CD4-positive, alpha-beta memory T cell (primary cell): ENCODE results near the gene ARR3. TPM values are rescaled to one million over a fixed set of nuclear protein-coding genes. Genes with fewer than 3 reads are reported as not detected.
"Not testable (repeated sequence)": the region's sequence is repeated elsewhere in the genome, so short reads cannot be mapped to it uniquely, and the experiment has no call there.

Experiments
- CTCF ChIA-PET: fragments of 350-600 bp; sonication (Branson Sonifier 250); formaldehyde crosslinking; loops from one replicate; lab custom pipeline; 2021; ENCODE audit warnings: inconsistent platforms; ENCODE audit not compliant: partially characterized antibody; lab: Charles Lee
- POLR2A ChIA-PET: fragments of 350-600 bp; sonication (Branson Sonifier 250); formaldehyde crosslinking; loops from one replicate; lab custom pipeline; 2021; ENCODE audit not compliant: partially characterized antibody; lab: Charles Lee
- DNase-seq, 5 donors: peaks; one replicate each; pipeline versions ENCODE4 v3.0.0 to v3.0.0-alpha.2; 2020 to 2022; ENCODE audit warnings: mixed read lengths in 1 of 5
- H3K27ac ChIP-seq: one replicate; pipeline ENCODE4 v1.7.0; 2013; ENCODE audit warnings: low read depth, low read length
- H3K27me3 ChIP-seq: 2 replicates; pipeline ENCODE4 v1.7.0; 2013; ENCODE audit warnings: mild to moderate bottlenecking, low read length, moderate library complexity; ENCODE audit not compliant: insufficient read depth
- H3K36me3 ChIP-seq: 2 replicates; pipeline ENCODE4 v1.7.0; 2013; ENCODE audit warnings: mild to moderate bottlenecking, low read length, moderate library complexity; ENCODE audit not compliant: insufficient read depth
- H3K4me1 ChIP-seq: 2 replicates; pipeline ENCODE4 v1.7.0; 2013; ENCODE audit warnings: mild to moderate bottlenecking, low read length, moderate library complexity; ENCODE audit not compliant: insufficient read depth
- H3K4me3 ChIP-seq, 2 donors: one replicate each; pipeline ENCODE4 v1.7.0; 2013; ENCODE audit warnings: low read length in 2 of 2, mild to moderate bottlenecking in 1 of 2
- H3K9me3 ChIP-seq, 2 donors: one replicate each; pipeline ENCODE4 v1.7.0; 2013; ENCODE audit warnings: low read length in 2 of 2, control low read depth in 1 of 2; ENCODE audit not compliant: control insufficient read depth in 1 of 2
- H3K27ac Mint-ChIP-seq, 7 donors: one replicate each; pipeline ENCODE4 v1.8.0; 2020 to 2021; ENCODE audit warnings: mixed read lengths in 7 of 7, mild to moderate bottlenecking in 6 of 7, inconsistent platforms in 3 of 7, moderate library complexity in 3 of 7
- H3K27me3 Mint-ChIP-seq, 2 donors: one replicate each; pipeline ENCODE4 v1.8.0; 2020 to 2021; ENCODE audit warnings: mixed read lengths in 2 of 2
- H3K36me3 Mint-ChIP-seq, 2 donors: one replicate each; pipeline ENCODE4 v1.8.0; 2020 to 2021; ENCODE audit warnings: mixed read lengths in 2 of 2, inconsistent platforms in 1 of 2, mild to moderate bottlenecking in 1 of 2
- H3K4me1 Mint-ChIP-seq, 4 donors: one replicate each; pipeline ENCODE4 v1.8.0; 2020 to 2021; ENCODE audit warnings: mixed read lengths in 4 of 4, mild to moderate bottlenecking in 1 of 4
- H3K4me3 Mint-ChIP-seq, 8 donors: one replicate each; pipeline ENCODE4 v1.8.0; 2020 to 2021; ENCODE audit warnings: mixed read lengths in 8 of 8, mild to moderate bottlenecking in 7 of 8, moderate library complexity in 6 of 8, inconsistent platforms in 3 of 8
- H3K9me3 Mint-ChIP-seq, 8 donors: one replicate each; pipeline ENCODE4 v1.8.0; 2020 to 2021; ENCODE audit warnings: mixed read lengths in 8 of 8, mild to moderate bottlenecking in 5 of 8, inconsistent platforms in 3 of 8, moderate library complexity in 1 of 8
- intact Hi-C: fragments of 100-400 bp; cut with micrococcal nuclease; formaldehyde crosslinking; loops from one replicate; pipeline ENCODE4 v1.15.1; 2023
- polyA plus RNA-seq, 2 donors: library from polyadenylated mRNA; unstranded; fragments of 300-500 nt; fragmentation: Illumina TruSeq; gene quantifications; one replicate each; pipeline ENCODE4 v1.2.3, GENCODE V29; 2021
- total RNA-seq, 2 experiments: library from RNA; stranded (reverse); gene quantifications; one replicate each; pipeline ENCODE4 v1.2.3, GENCODE V29; 2021

The ARR3 gene
- total and polyA plus RNA-seq, 4 experiments from 2014 or later, result not detected

DNA sequence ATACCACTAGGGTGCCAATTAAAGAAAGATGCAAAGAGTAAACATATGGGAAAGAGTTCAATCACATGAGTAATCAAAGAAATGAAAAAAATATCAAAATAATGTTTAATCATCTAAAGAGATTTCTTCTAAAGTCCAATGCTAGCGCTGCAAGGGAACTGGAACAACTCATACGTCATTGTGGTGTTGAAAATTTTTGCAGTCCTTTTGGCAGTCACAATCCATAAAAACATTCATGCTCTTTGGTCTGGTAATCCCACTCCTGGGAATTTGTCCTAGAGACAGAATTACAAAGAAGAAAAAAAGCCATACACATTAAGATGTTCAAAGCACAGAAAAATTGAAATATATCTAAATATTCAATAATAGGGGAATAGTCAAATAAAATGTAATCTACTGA lies 12.7 kb upstream of the ARR3 start:
- no peaks in the 10 kb centered on the region for H3K27me3 Mint-ChIP-seq
- peaks cover 1 to 4% of the 10 kb centered on the region in 2 donors for H3K36me3 Mint-ChIP-seq
- H3K4me1 ChIP-seq, result no peaks in the 10 kb centered on the region
- no peaks in the 10 kb centered on the region for H3K4me1 Mint-ChIP-seq
- no peaks in the 10 kb centered on the region for H3K9me3 Mint-ChIP-seq
- no peaks in the 10 kb centered on the region for H3K27me3 ChIP-seq
- H3K4me3 Mint-ChIP-seq, result no peak overlapping the region
- no peak overlapping the region for H3K4me3 ChIP-seq
- no peaks in the 10 kb centered on the region for H3K9me3 ChIP-seq
- POLR2A ChIA-PET, result no interaction called here
- CTCF ChIA-PET, result no interaction called here
- H3K27ac ChIP-seq, result no peak overlapping the region
- no peak for DNase-seq
- H3K36me3 ChIP-seq, result no peaks in the 10 kb centered on the region
- intact Hi-C loops, result no loop called here
- no peak overlapping the region for H3K27ac Mint-ChIP-seq

DNA sequence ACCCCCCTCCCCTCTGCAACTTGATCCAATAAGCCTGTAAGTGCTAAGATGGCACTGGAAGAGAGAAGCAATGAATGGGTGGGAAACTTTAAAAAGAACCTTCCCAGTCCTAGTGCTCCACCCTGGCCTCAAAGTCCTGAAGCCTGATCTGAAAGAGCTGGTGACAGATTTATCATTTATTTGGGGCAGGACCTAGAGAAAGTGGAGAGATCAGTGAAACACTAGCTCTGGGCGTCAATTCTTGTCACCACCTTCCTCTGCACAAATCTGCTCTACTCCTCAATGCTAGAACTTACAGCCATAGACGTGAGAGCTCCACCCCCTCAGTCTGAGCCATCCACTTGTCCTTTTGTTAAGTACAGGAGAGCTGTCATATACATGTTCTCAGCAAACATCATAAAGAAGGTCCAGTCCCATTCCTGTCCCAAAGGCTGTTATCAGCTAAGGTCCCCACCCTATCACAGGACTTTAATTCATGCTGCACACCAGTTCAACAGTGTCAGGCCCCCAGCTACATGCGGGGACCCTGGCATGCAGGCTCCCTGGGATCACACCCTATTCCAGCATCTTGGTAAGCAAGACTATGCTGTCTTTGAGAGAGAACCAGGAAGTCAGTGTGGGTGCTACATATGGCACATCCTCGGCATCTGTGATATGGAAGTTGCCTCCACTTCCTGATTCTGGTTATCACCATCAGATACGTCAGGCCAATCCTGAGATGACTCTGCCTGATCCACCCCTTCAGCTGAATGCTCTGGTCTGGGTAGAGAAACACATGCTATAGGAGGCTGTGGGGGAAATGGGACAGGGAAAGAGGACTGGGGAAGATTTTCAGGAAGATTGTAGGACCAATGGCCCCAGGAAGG lies 10.5 kb upstream of the ARR3 start:
- no peaks in the 10 kb centered on the region for H3K27me3 Mint-ChIP-seq
- no peaks in the 10 kb centered on the region for H3K4me1 Mint-ChIP-seq
- H3K4me3 ChIP-seq, result no peak overlapping the region
- H3K36me3 ChIP-seq, result no peaks in the 10 kb centered on the region
- H3K36me3 Mint-ChIP-seq, result peaks cover 1 to 4% of the 10 kb centered on the region in 2 donors
- no peaks in the 10 kb centered on the region for H3K27me3 ChIP-seq
- no peak for DNase-seq
- no peak overlapping the region for H3K4me3 Mint-ChIP-seq
- H3K27ac ChIP-seq, result no peak overlapping the region
- peaks cover 0 to 2% (median 0%) of the 10 kb centered on the region in 8 donors for H3K9me3 Mint-ChIP-seq
- intact Hi-C loops, result no loop called here
- ChIA-PET CTCF (no interaction called here), POLR2A (no interaction called here)
- H3K4me1 ChIP-seq, result no peaks in the 10 kb centered on the region
- peak overlapping the region in 1 of 7 donors; percentile 29 for H3K27ac Mint-ChIP-seq
- H3K9me3 ChIP-seq, result no peaks in the 10 kb centered on the region

DNA sequence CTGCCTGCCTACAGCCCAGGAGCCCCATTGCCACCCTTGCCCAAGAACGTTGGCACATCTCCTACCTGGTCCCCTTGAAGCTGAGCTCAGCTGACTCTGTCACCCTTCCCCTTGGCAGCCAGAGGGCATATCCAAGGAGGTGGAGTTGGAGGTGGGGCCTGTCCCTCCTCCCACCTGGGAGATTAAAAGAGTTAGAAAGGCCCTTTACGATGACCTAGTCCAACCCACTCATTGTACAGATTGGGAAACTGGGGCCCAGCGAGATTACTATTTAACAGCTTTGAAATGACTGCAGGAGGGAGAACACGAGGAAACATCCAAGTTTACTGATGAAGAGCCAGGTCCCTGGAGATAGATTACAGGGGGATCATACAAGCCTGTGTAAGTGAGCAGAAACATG lies 8.0 kb upstream of the ARR3 start, which contains the start of gene P2RY4:
P2RY4 (minus strand) TSS at position 101 of the 400 bp plus-strand sequence. CDS start 580 bp downstream, outside the sequence.
- no peak within 1 kb of the TSS for H3K27ac ChIP-seq
- no peak within 1 kb of the TSS for H3K27ac Mint-ChIP-seq
- no peak for DNase-seq
- no peaks in the 10 kb centered on the region for H3K36me3 ChIP-seq
- H3K4me1 Mint-ChIP-seq, result no peaks in the 10 kb centered on the region
- H3K4me3 ChIP-seq, result no peak within 1 kb of the TSS
- ChIA-PET CTCF (no interaction called here), POLR2A (no interaction called here)
- H3K4me3 Mint-ChIP-seq, result no peak within 1 kb of the TSS
- H3K9me3 Mint-ChIP-seq, result peaks cover 0 to 2% (median 0%) of the 10 kb centered on the region in 8 donors
- H3K27me3 Mint-ChIP-seq, result no peaks in the 10 kb centered on the region
- H3K27me3 ChIP-seq, result no peaks in the 10 kb centered on the region
- H3K4me1 ChIP-seq, result no peaks in the 10 kb centered on the region
- peaks cover 0 to 1% of the 10 kb centered on the region in 2 donors for H3K36me3 Mint-ChIP-seq
- no peaks in the 10 kb centered on the region for H3K9me3 ChIP-seq
- intact Hi-C loops, result no loop called here

DNA sequence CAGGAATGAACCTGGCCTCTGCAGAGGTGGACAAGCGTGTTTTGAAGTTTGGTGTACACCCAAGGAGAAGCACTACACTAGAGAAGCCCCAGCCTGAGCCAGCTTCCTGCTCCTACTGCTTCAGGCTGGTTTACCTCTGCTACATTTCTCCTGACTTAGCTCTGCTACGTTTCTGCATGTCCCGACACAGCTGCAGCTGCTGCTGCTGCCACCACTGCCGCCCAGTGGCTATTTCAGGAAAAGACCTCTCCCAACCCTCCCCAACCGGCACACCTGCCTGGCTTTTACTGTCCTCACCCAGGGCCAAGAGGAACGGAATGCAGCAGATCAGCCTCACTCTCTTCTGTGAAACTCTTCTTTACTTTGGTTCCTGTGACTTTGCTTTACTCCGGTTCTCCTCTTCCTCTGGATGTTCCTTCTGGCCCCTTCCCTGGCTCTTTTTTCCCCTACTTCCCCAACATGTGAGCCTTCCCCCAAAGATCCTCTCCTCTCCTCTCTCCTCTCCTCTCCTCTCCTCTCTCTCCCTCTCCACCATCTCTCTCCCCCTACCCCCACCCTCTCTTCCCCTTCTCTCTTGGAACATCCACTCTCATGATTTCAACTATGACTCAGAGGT lies 5.1 kb upstream of the ARR3 start:
- intact Hi-C loops, result no loop called here
- H3K9me3 ChIP-seq, result no peaks in the 10 kb centered on the region
- CTCF ChIA-PET, result no interaction called here
- H3K4me3 Mint-ChIP-seq, result no peak overlapping the region
- H3K36me3 ChIP-seq, result no peaks in the 10 kb centered on the region
- H3K36me3 Mint-ChIP-seq, result peaks cover 0 to 1% of the 10 kb centered on the region in 2 donors
- H3K27me3 Mint-ChIP-seq, result no peaks in the 10 kb centered on the region
- no peak overlapping the region for H3K27ac Mint-ChIP-seq
- DNase-seq, result peak in 2 of 5 donors; percentile 3 to 10
- no peak overlapping the region for H3K27ac ChIP-seq
- H3K27me3 ChIP-seq, result no peaks in the 10 kb centered on the region
- H3K4me1 ChIP-seq, result no peaks in the 10 kb centered on the region
- POLR2A ChIA-PET, result no interaction called here
- peaks cover 0 to 2% (median 0%) of the 10 kb centered on the region in 8 donors for H3K9me3 Mint-ChIP-seq
- no peaks in the 10 kb centered on the region for H3K4me1 Mint-ChIP-seq
- no peak overlapping the region for H3K4me3 ChIP-seq

DNA sequence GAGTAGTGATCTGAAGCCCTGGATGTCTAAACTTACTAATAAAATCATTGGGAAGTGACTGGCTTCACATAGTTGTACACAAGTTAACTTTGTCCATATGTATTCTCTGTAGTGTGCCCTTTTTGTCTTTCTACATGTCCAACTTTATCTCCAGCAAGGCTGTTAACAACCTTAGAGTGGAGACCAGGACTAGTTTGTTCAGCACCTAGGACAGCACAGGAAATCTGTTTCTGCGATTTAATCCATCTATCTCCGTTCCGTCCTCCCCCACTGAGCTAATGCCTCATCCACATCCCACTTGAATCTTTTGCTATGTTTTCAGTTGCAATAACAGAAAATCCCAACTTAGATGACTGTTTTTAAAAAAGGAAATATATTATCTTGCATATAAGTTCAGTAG lies 3.4 kb upstream of the ARR3 start:
- Mint-ChIP-seq H3K4me1 (no peaks in the 10 kb centered on the region), H3K36me3 (no peaks in the 10 kb centered on the region), H3K27ac (no peak overlapping the region), H3K27me3 (no peaks in the 10 kb centered on the region), H3K9me3 (peaks cover 0 to 2% (median 0%) of the 10 kb centered on the region in 8 donors), H3K4me3 (no peak overlapping the region)
- no peak overlapping the region for H3K4me3 ChIP-seq
- H3K4me1 ChIP-seq, result no peaks in the 10 kb centered on the region
- H3K27me3 ChIP-seq, result no peaks in the 10 kb centered on the region
- DNase-seq, result no peak
- H3K9me3 ChIP-seq, result no peaks in the 10 kb centered on the region
- ChIA-PET CTCF (no interaction called here), POLR2A (no interaction called here)
- H3K36me3 ChIP-seq, result no peaks in the 10 kb centered on the region
- no peak overlapping the region for H3K27ac ChIP-seq
- intact Hi-C loops, result no loop called here

DNA sequence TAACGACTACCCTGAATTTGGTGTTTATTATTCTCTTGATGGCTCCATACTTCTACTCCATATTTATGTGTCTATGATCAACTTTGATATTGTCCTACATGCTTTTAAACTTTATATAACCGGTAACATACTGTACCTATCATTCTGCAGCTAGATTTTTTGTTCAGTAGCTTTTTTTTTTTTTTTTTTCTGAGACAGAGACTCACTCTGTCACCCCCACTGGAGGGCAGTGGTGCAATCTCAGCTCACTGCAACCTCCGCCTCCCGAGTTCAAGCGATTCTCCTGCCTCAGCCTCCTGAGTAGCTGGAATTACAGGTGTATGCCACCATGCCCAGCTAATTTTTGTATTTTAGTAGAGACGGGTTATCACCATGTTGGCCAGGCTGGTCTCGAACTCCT lies 5.9 kb downstream of the ARR3 start:
- H3K4me1 Mint-ChIP-seq, H3K9me3 ChIP-seq, intact Hi-C loops, POLR2A ChIA-PET, H3K27ac Mint-ChIP-seq, H3K4me3 Mint-ChIP-seq, H3K4me1 ChIP-seq, H3K27me3 Mint-ChIP-seq, H3K27me3 ChIP-seq, H3K4me3 ChIP-seq, H3K9me3 Mint-ChIP-seq, H3K36me3 ChIP-seq, DNase-seq, H3K27ac ChIP-seq, H3K36me3 Mint-ChIP-seq: not testable (repeated sequence)
- CTCF ChIA-PET, result interaction anchor here (1.5 kb wide), 1 partner anchor 159 kb away, joined by 4 read pairs; no protein-coding TSS in a partner anchor

DNA sequence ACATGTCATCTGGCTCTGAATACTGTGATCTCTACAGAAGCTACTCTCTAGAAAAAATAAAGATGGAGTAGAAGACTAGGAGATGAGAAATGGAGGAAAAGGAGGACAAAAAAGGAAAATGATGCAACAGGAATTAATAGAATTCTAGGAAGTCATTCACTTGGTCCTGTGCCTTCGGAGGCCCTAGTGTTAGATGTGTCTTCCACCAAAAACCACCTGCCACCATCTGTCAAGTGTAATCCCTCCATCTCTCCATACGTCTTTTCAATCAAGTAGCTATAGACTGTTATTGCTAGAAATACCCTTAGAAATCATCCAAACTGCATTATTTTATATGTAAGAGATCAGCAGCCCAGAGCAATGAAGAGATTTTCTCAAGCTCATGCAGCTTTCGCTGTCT lies 10.9 kb downstream of the ARR3 start:
- H3K36me3 ChIP-seq, result no peaks in the 10 kb centered on the region
- ChIA-PET POLR2A (no interaction called here), CTCF (no interaction called here)
- H3K4me3 ChIP-seq, result no peak overlapping the region
- no peaks in the 10 kb centered on the region for H3K27me3 ChIP-seq
- no peaks in the 10 kb centered on the region for H3K4me1 ChIP-seq
- no peak overlapping the region for H3K27ac ChIP-seq
- peaks cover 10 to 13% of the 10 kb centered on the region in 2 donors for H3K36me3 Mint-ChIP-seq
- no peak for DNase-seq
- H3K27me3 Mint-ChIP-seq, result no peaks in the 10 kb centered on the region
- intact Hi-C loops, result no loop called here
- H3K9me3 ChIP-seq, result no peaks in the 10 kb centered on the region
- no peaks in the 10 kb centered on the region for H3K9me3 Mint-ChIP-seq
- no peak overlapping the region for H3K4me3 Mint-ChIP-seq
- no peak overlapping the region for H3K27ac Mint-ChIP-seq
- H3K4me1 Mint-ChIP-seq, result no peaks in the 10 kb centered on the region
